ENCODE measurements around the gene DOCK1.

Gene DOCK1

GRCh38 chr10:127463548-127463947, 558.3 kb downstream of the DOCK1 start:
- DNase-seq (ENCODE audit: low read depth in 3 of 3) = no peak

- no peak for DNase-seq (ENCODE audit: low read depth in 3 of 3)
Measured at GRCh38 chr10:127464561-127464960, 559.3 kb downstream of the DOCK1 start.

DNA sequence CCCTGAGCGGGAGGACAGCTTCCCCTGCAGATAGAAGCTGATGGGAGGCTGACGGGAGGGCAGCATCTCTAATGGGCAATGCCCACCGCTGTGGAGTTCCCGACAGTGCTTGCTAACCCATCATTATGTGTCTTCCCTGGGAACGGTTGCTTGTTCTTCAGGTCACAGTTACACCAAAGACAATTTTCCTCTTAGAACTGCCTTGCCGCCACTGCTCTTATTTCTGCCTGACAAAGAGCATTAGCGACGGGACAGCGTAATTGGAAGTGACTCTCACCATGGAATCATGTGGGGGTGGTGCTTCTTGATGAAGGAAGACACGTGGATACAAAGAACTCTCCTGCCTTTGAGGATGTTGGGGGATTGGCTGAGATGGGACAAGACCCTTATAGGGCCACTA, 562.6 kb downstream of the DOCK1 start:
- DNase-seq (ENCODE audit: low read depth in 3 of 3) = no peak

DNA sequence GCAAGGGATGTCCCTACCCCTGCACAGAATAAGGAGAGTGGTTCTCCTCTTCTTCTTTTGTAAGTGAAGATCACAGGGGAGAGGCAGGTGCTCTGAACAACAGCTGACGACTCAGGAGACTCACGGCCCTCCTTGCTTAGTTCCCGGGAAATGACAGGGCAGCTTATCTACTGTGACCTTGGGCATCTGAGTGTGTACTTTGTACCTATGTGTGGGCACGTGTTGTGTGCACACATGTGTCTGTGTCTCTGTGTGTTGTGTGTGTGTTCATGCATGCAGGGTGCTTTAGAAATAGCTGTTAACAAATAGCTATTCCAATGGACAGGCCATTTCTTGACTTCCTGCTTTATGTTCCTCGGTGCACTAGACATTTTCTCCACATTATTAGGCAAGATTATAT, 563.4 kb downstream of the DOCK1 start:
- no peak for DNase-seq (ENCODE audit: low read depth in 3 of 3)

- DNase-seq (ENCODE audit: low read depth in 3 of 3) = no peak
Measured at GRCh38 chr10:127470911-127471310, 565.7 kb downstream of the DOCK1 start.

DNA sequence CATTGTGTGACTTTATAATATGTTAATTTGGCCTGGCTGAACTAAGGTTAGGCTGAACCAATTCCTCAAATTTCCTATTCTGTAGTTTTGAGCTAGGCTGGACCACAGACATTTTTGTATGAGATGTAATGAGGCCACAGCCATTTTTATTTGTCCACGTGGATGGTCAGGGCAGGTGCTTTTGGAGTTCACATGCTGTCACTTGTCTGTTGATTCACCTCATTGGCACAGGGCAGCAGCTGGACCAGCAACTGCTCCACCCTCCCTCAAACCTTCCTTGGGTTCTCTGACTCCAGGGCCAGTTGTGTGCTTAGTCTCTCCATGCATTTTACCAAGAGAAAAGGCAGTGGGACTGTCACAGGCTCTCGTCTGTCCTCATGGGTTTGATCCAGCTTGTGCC, 567.7 kb downstream of the DOCK1 start:
- DNase-seq (ENCODE audit: low read depth in 3 of 3) = no peak

- no peak for DNase-seq (ENCODE audit: low read depth in 3 of 3)
Measured at GRCh38 chr10:127474501-127474900, 569.3 kb downstream of the DOCK1 start.

GRCh38 chr10:127485153-127485857, 580.1 kb downstream of the DOCK1 start:
- DNase-seq (ENCODE audit: low read depth in 3 of 3) = no peak

DNA sequence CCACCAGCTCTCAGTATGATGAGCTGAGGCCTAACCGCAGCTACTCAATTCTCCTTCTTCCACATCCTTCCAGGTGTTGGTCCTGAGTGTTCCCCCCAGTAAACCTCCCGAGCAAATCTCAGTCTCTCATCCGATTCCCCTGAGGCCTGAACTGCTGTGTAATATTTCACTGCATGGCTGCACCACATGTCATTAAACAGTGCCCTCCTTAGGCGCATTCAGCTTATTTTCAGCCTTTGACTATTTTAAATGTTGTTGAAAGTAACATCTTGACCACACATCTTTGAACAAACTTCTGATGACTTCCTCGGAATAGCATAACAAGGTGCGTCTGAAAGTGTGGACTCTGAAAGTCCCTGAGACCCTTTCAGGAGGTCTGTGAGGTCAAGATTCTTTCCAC, 581.1 kb downstream of the DOCK1 start:
- no peak for DNase-seq (ENCODE audit: low read depth in 3 of 3)

DNA sequence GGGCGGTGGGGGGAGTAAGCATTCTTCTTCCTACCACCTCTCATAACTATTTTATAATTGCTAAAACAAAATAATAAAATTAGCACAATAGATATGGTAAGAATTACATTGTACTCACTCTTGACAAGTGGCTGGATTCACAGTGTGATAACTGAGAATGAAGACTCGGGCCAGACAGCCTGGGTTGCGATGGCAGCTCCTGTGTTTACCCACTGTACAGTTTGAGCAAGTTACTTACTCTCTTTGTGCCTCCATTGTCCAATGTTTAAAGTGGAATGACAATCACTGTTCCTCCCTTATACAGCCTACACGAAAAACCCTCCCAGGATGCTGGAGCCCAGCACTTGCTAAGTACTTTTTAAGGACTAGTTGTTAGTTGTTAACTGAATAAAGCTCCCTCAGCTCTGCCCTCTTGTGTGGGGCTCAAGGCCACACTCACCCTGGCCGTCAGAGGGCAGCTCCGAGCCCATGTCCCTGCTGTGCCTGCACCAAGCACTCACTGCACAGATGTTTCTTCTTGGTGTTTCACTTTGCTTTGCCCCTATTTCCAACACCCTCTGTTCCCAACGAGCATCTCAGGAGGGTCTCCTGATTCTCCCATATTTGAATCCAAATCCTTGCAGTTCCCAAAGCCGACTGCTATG, 587.5 kb downstream of the DOCK1 start:
- DNase-seq (ENCODE audit: low read depth in 3 of 3) = no peak

DNA sequence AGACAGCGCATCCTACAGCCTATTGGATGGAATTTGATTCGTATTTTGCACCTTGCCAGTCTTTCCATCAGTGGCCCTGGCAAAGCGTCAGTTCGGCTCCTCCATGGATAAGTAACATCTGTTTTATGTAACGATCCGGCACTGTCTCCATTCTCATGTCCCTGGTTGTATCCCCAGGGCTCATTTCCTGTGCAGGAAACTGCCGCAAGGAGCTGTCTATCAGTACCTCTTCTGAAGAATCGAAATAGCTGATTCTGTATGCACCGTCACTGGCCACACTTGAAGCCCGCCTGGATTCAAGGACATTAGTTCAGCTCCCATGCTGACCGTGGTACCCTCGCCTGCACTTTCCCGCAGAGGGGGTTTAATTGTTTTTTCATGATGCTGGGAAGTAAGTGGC, 590.8 kb downstream of the DOCK1 start:
- DNase-seq (ENCODE audit: low read depth in 3 of 3) = no peak

GRCh38 chr10:127497685-127498084, 592.5 kb downstream of the DOCK1 start:
- no peak for DNase-seq (ENCODE audit: low read depth in 3 of 3)

DNA sequence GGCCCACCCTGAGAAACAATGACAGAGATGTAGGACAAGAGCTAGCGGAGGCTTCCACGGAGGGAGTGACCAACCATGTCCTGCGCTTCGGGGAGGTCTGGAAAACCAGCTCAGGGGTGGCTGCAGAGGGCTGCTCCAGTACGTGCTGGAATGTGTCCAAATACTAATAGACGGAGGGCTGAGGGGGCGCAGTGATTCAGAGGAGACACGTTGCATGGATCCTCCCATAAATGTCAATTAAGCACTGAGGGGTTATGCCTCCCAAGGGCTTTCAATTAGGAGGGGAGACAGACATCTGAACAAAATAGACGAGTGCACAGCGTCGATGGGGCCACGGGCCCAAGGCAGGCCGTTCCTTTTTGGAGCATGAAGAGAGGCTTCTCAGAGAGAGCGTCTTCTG, 592.9 kb downstream of the DOCK1 start:
- no peak for DNase-seq (ENCODE audit: low read depth in 3 of 3)

DNA sequence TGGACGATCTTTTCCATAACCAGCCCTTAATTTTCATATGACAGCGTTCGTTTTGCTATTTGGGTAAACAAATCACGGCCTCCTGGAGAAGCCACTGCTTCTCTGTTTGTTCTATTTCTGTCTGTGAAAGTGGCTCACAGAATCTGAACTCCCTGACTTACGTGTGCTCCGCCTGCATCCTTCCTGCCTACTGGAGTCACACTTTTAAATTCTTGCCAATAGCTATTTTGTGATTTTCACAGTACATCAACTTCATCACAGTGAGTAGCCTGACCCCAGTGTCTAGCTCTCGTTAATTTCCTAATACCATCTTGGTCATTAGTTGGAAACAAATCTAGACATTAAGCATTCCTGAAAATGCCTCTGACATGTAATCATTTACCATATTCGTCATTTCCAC, 594.9 kb downstream of the DOCK1 start:
- no peak for DNase-seq (ENCODE audit: low read depth in 3 of 3)
